Astrocyte (in vitro differentiated cells and primary cell): ENCODE results near the gene SPIRE2.

Experiments used
- CTCF ChIP-seq: IDR thresholded peaks from 2 replicates; pipeline ENCODE4 v1.5.1; 2011; ENCODE audit warnings: low read depth, mild to moderate bottlenecking, inconsistent platforms, low read length, moderate library complexity; ENCODE audit not compliant: insufficient read depth
- EZH2 ChIP-seq: IDR thresholded peaks from 2 replicates; pipeline ENCODE4 v1.6.1; 2012; ENCODE audit warnings: mild to moderate bottlenecking, low read length, inconsistent platforms; ENCODE audit not compliant: insufficient read depth

GRCh38 chr16:89906140-89907025 lies 78.1 kb downstream of the SPIRE2 start:
- TF ChIP-seq CTCF (no peak), EZH2 (no peak)
